ENCODE data around the gene ESR1.

- TF ChIP-seq SIX5 (IDR thresholded peaks at IDR 0.05; ENCODE audit: borderline replicate concordance in 1 of 2, insufficient read depth in 1 of 2, low read depth in 1 of 2, low read length in 2 of 2) (no peak), RCOR1 (IDR thresholded peaks at IDR 0.05; ENCODE audit: borderline replicate concordance in 1 of 2, low read depth in 2 of 2, low read length in 2 of 2) (no peak), JUN (IDR thresholded peaks at IDR 0.05; ENCODE audit: borderline replicate concordance, low read depth, low read length) (no peak), JUN (CRISPR knock-in tag; IDR thresholded peaks at IDR 0.05; ENCODE audit: borderline replicate concordance) (no peak), CTCFL (IDR thresholded peaks at IDR 0.05; ENCODE audit: borderline replicate concordance, insufficient read depth, low read depth, low read length, poor library complexity, severe bottlenecking) (no peak), POLR2AphosphoS2 (IDR thresholded peaks at IDR 0.05; ENCODE audit: low read length) (no peak), KDM1A (IDR thresholded peaks at IDR 0.05) (no peak), NFRKB (IDR thresholded peaks at IDR 0.05; ENCODE audit: low read depth) (no peak), POLR2A (conservative IDR thresholded peaks at IDR 0.05) (no peak), TAF15 (IDR thresholded peaks at IDR 0.05; ENCODE audit: low read depth, low read length) (no peak), CTCF (IDR thresholded peaks at IDR 0.05 in 2 of 3, conservative IDR thresholded peaks at IDR 0.05 in 1 of 3; ENCODE audit: insufficient read depth in 2 of 3, low read depth in 1 of 3, low read length in 3 of 3) (no peak)
- TF ChIP-seq, protein P1, sequence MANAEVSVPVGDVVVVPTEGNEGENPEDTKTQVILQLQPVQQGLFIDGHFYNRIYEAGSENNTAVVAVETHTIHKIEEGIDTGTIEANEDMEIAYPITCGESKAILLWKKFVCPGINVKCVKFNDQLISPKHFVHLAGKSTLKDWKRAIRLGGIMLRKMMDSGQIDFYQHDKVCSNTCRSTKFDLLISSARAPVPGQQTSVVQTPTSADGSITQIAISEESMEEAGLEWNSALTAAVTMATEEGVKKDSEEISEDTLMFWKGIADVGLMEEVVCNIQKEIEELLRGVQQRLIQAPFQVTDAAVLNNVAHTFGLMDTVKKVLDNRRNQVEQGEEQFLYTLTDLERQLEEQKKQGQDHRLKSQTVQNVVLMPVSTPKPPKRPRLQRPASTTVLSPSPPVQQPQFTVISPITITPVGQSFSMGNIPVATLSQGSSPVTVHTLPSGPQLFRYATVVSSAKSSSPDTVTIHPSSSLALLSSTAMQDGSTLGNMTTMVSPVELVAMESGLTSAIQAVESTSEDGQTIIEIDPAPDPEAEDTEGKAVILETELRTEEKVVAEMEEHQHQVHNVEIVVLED (CRISPR knock-in tag; IDR thresholded peaks at IDR 0.05), result no peak
These were observed 98.4 kb downstream of the ESR1 start for GRCh38 chr6:151905854-151906253.
